IMR-90 (cell line): Measurements from ENCODE around the gene ERVW-1. TPM values are rescaled to one million over a fixed set of nuclear protein-coding genes. Genes with fewer than 3 reads are reported as not detected.

Source experiments
- ATAC-seq: fragments of 200-7000 bp; cut with Tn5 transposase; 2 replicates; pipeline ENCODE4 v1.9.1; 2020; ENCODE audit warnings: low read depth, mild to moderate bottlenecking, moderate library complexity
- BruUV-seq: library from RNA; stranded (reverse); fragments of 400-500 nt; replicated peaks from 2 replicates; lab custom pipeline; 2021; lab: Mats Ljungman, UMichigan
- CTCF ChIA-PET: fragments of 300-600 bp; formaldehyde crosslinking; extraction: SDS; loops from one replicate; lab custom pipeline; 2021; ENCODE audit warnings: antibody characterized with exemption; lab: Yijun Ruan, JAX
- POLR2A ChIA-PET: fragments of 300-600 bp; sonication (Branson Sonifier 250); formaldehyde crosslinking; loops from one replicate; lab custom pipeline; 2022; ENCODE audit warnings: antibody characterized with exemption; ENCODE audit not compliant: unreplicated experiment; lab: Charles Lee
- DNase-seq: peaks from one replicate; pipeline ENCODE4 v3.0.0; 2013
- H2AFZ ChIP-seq: replicated peaks from 2 replicates; pipeline ENCODE3; 2013; ENCODE audit warnings: low read length, mild to moderate bottlenecking; ENCODE audit not compliant: poor library complexity
- H2AK5ac ChIP-seq: 2 replicates; pipeline ENCODE4 v1.6.1; 2013; ENCODE audit warnings: low read depth, low read length, inconsistent platforms
- H2AK9ac ChIP-seq: replicated peaks from 2 replicates; pipeline ENCODE3; 2013; ENCODE audit warnings: mild to moderate bottlenecking, low read depth, low read length, moderate library complexity; ENCODE audit not compliant: poor library complexity
- H2BK120ac ChIP-seq: 2 replicates; pipeline ENCODE4 v1.6.1; 2013; ENCODE audit warnings: low read depth, low read length, inconsistent platforms
- H2BK15ac ChIP-seq: 3 replicates; pipeline ENCODE4 v1.6.1; 2013; ENCODE audit warnings: low read depth, low read length, inconsistent platforms
- H2BK20ac ChIP-seq: 2 replicates; pipeline ENCODE4 v1.6.1; 2013; ENCODE audit warnings: low read depth, mild to moderate bottlenecking, inconsistent platforms, low read length, moderate library complexity
- H2BK5ac ChIP-seq: 2 replicates; pipeline ENCODE4 v1.6.1; 2013; ENCODE audit warnings: mild to moderate bottlenecking, low read depth, low read length, inconsistent platforms; ENCODE audit not compliant: poor library complexity, severe bottlenecking
- H3K14ac ChIP-seq: replicated peaks from 2 replicates; pipeline ENCODE4 v1.6.1; 2013; ENCODE audit warnings: low read depth, low read length, inconsistent platforms
- H3K18ac ChIP-seq: 2 replicates; pipeline ENCODE4 v1.6.1; 2013; ENCODE audit warnings: low read depth, low read length, control low read depth
- H3K23ac ChIP-seq: 2 replicates; pipeline ENCODE4 v1.6.1; 2013; ENCODE audit warnings: low read depth, low read length, inconsistent platforms
- H3K27ac ChIP-seq: 2 replicates; pipeline ENCODE4 v1.5.1; 2013; ENCODE audit warnings: mild to moderate bottlenecking, control low read depth, low read length; ENCODE audit not compliant: insufficient read depth
- H3K27me3 ChIP-seq: 2 replicates; pipeline ENCODE4 v1.6.1; 2013; ENCODE audit warnings: low read length; ENCODE audit not compliant: control insufficient read depth, insufficient read depth
- H3K36me3 ChIP-seq: 2 replicates; pipeline ENCODE4 v1.6.1; 2013; ENCODE audit warnings: low read length, mixed read lengths; ENCODE audit not compliant: control insufficient read depth, insufficient read depth
- H3K4ac ChIP-seq: 2 replicates; pipeline ENCODE4 v1.6.1; 2013; ENCODE audit warnings: low read depth, low read length, inconsistent platforms
- H3K4me1 ChIP-seq: 2 replicates; pipeline ENCODE4 v1.6.1; 2013; ENCODE audit warnings: low read length, mixed read lengths; ENCODE audit not compliant: control insufficient read depth, insufficient read depth
- H3K4me2 ChIP-seq: 2 replicates; pipeline ENCODE4 v1.6.1; 2013; ENCODE audit warnings: low read depth, mild to moderate bottlenecking, control low read depth, low read length, moderate library complexity
- H3K4me3 ChIP-seq: 2 replicates; pipeline ENCODE4 v1.5.1; 2013; ENCODE audit warnings: low read depth, mild to moderate bottlenecking, control low read depth, low read length, moderate library complexity; ENCODE audit not compliant: insufficient read depth
- H3K56ac ChIP-seq: 2 replicates; pipeline ENCODE4 v1.6.1; 2013; ENCODE audit warnings: low read length, inconsistent platforms; ENCODE audit not compliant: insufficient read depth; ENCODE audit errors: extremely low read depth
- H3K79me1 ChIP-seq, 2 experiments: 2 replicates each; pipeline ENCODE4 v1.6.1; 2013; ENCODE audit warnings: low read length in 2 of 2, inconsistent platforms in 1 of 2, low read depth in 1 of 2
- H3K9ac ChIP-seq: 2 replicates; pipeline ENCODE4 v1.6.1; 2013; ENCODE audit warnings: low read depth, low read length, control low read depth
- H3K9me1 ChIP-seq: 2 replicates; pipeline ENCODE4 v1.6.1; 2013; ENCODE audit warnings: low read length, inconsistent platforms; ENCODE audit not compliant: insufficient read depth
- H3K9me3 ChIP-seq: 2 replicates; pipeline ENCODE4 v1.6.1; 2013; ENCODE audit warnings: low read length; ENCODE audit not compliant: control insufficient read depth, insufficient read depth
- H4K20me1 ChIP-seq: 2 replicates; pipeline ENCODE4 v1.6.1; 2013; ENCODE audit warnings: low read length, inconsistent platforms; ENCODE audit not compliant: insufficient read depth
- H4K5ac ChIP-seq: 2 replicates; pipeline ENCODE4 v1.6.1; 2013; ENCODE audit warnings: mild to moderate bottlenecking, low read depth, low read length, control low read depth
- H4K8ac ChIP-seq, 2 experiments: 2 replicates each; pipeline ENCODE4 v1.6.1; 2013; ENCODE audit warnings: low read depth in 2 of 2, low read length in 2 of 2, control low read depth in 1 of 2, inconsistent platforms in 1 of 2
- H4K91ac ChIP-seq: 2 replicates; pipeline ENCODE4 v1.6.1; 2013; ENCODE audit warnings: low read depth, low read length, inconsistent platforms; ENCODE audit not compliant: insufficient read depth
- MAFK ChIP-seq: IDR thresholded peaks from 2 replicates; pipeline ENCODE4 v1.6.1; 2012; ENCODE audit warnings: low read depth, low read length, improper control_type of control experiment
- POLR2A ChIP-seq: IDR thresholded peaks from 2 replicates; pipeline ENCODE4 v1.6.1; 2012; ENCODE audit warnings: mild to moderate bottlenecking, low read depth, low read length
- RFX5 ChIP-seq: IDR thresholded peaks from 2 replicates; pipeline ENCODE4 v1.8.0; 2012; ENCODE audit warnings: low read depth, mild to moderate bottlenecking, low read length, moderate library complexity
- WGBS, 2 experiments: methylation state at CpG; one replicate each; pipeline versions ENCODE4 v1.1.5 to v1.1.7; 2013; ENCODE audit warnings: missing lambda C conversion rate in 2 of 2; ENCODE audit not compliant: insufficient read length in 1 of 2; ENCODE audit errors: extremely low coverage in 2 of 2; 5-methylcytosine and 5-hydroxymethylcytosine counted together
- dilution Hi-C: fragments of 300-500 bp; cut with HindIII; formaldehyde crosslinking; loops from one replicate; pipeline ENCODE4 v1.14.3; 2018; ENCODE audit warnings: low sequenced_read_pairs; ENCODE audit not compliant: unreplicated experiment
- in situ Hi-C: fragments of 300-500 bp; cut with MboI; formaldehyde crosslinking; loops from 3 replicates; pipeline ENCODE4 v1.14.3; 2019; ENCODE audit warnings: low sequenced_read_pairs, inconsistent platforms, mixed read lengths
- intact Hi-C: fragments of 100-400 bp; cut with micrococcal nuclease; formaldehyde crosslinking; loops from 2 replicates; pipeline ENCODE4 v1.10.0; 2022
- polyA plus RNA-seq, 3 experiments: library from polyadenylated mRNA; depleted of rRNA; stranded (reverse); fragments of >200 nt; gene quantifications; 2 replicates each; pipeline ENCODE4 v1.2.3, GENCODE V29; 2012; ENCODE audit warnings: low replicate concordance in 1 of 3
- total RNA-seq: library from RNA; depleted of rRNA; stranded (reverse); fragments of >200 nt; gene quantifications from 2 replicates; pipeline ENCODE4 v1.2.3, GENCODE V29; 2012

Gene ERVW-1
- total and polyA plus RNA-seq, 2 of the 4 experiments (the other 2 are of a cell fraction) = not detected

DNA sequence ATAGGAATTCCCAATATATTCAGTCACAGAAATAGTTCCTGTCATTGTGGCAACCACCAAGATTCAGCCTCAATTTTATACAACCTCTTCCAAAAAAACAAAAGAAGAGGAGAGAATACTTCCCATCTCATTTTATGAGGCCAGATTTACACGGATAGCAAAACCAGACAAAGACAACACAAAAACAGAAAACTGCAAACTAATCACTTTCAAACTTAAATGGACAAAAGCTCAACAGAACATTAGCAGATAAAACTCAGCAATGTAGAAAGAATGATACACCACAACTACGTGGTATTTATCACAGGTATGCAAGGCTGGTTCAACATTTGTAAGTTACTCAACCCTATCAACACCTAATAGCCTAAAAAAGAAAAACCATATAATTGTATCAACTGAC, 28.6 kb upstream of the ERVW-1 start:
- intact Hi-C loops (no loop called here), dilution Hi-C loops (no loop called here), in situ Hi-C loops (no loop called here)
- Histone ChIP-seq H2BK20ac (no peak overlapping the region), H4K91ac (no peak overlapping the region), H3K18ac (no peak overlapping the region), H2BK15ac (no peak overlapping the region), H3K4me2 (no peak overlapping the region), H2AK5ac (no peak overlapping the region), H3K14ac (no peak overlapping the region), H3K9ac (no peak overlapping the region), H3K27ac (no peak overlapping the region), H2BK5ac (no peak overlapping the region), H3K4me3 (no peak overlapping the region), H4K8ac (no peak overlapping the region), H3K9me1 (no peaks in the 10 kb centered on the region; the same call in 1 of the 2 replicates), H3K4ac (no peak overlapping the region), H3K36me3 (peaks cover 8% of the 10 kb centered on the region), H4K20me1 (no peaks in the 10 kb centered on the region), H3K23ac (no peak overlapping the region), H3K9me3 (no peaks in the 10 kb centered on the region), H3K27me3 (no peaks in the 10 kb centered on the region), H4K5ac (no peak overlapping the region), H3K4me1 (no peaks in the 10 kb centered on the region), H3K79me1 (no peaks in the 10 kb centered on the region), H3K56ac (no peak overlapping the region), H2BK120ac (no peak overlapping the region), H2AK9ac (no peak overlapping the region), H2AFZ (no peak overlapping the region)
- no peak for ATAC-seq
- POLR2A ChIA-PET = interaction anchor here (0.7 kb wide), 1 partner anchor 12 kb away, joined by 3 read pairs; no protein-coding TSS in a partner anchor
- no CpG with 5 or more reads among the region's 2 CpGs for WGBS, 2 experiments
- BruUV-seq = no TSS peak
- DNase-seq = no peak
- CTCF ChIA-PET = interaction anchor here (0.6 to 0.7 kb wide), 2 partner anchors 10 to 372 kb away, joined by 3 to 4 read pairs; partner anchors contain the start of gene CYP51A1
- TF ChIP-seq MAFK (peak; percentile 56), POLR2A (no peak), RFX5 (no peak)
